ENCODE measurements around the gene IMPG1.
A peak's percentile ranks its signal among the peaks of the same experiment; 100 is the strongest.
"Not testable (repeated sequence)": the region's sequence is repeated elsewhere in the genome, so short reads cannot be mapped to it uniquely, and the experiment has no call there.

IMPG1 gene

GRCh38 chr6:75905129-75905528, 167.3 kb downstream of the IMPG1 start:
- intact Hi-C loops (cut with DNase I); DNase-seq: not testable (repeated sequence)

GRCh38 chr6:75900216-75900615, 172.2 kb downstream of the IMPG1 start:
- DNase-seq: not testable (repeated sequence)

GRCh38 chr6:75896526-75896925, 175.9 kb downstream of the IMPG1 start:
- DNase-seq: no peak
- intact Hi-C loops (cut with DNase I): no loop called here

More at GRCh38 chr6:75900216-75900615, 172.2 kb downstream of the IMPG1 start:
- intact Hi-C loops (cut with DNase I): not testable (repeated sequence)

- no peak for DNase-seq
- intact Hi-C loops (cut with DNase I): no loop called here
Measured at GRCh38 chr6:75893776-75894152, 178.7 kb downstream of the IMPG1 start.

GRCh38 chr6:75893058-75893775, 179.2 kb downstream of the IMPG1 start:
- peak in 1 of 42 donors; percentile 43 for DNase-seq
- intact Hi-C loops (cut with DNase I): no loop called here

GRCh38 chr6:75892384-75892783, 180.1 kb downstream of the IMPG1 start:
- intact Hi-C loops (cut with DNase I): no loop called here
- DNase-seq: peak in 1 of 42 donors; percentile 2

GRCh38 chr6:75884822-75885221, 187.6 kb downstream of the IMPG1 start:
- intact Hi-C loops (cut with DNase I): no loop called here
- no peak for DNase-seq

GRCh38 chr6:75882734-75883133, 189.7 kb downstream of the IMPG1 start:
- intact Hi-C loops (cut with DNase I): no loop called here
- no peak for DNase-seq

- DNase-seq: no peak
- intact Hi-C loops (cut with DNase I): no loop called here
Measured at GRCh38 chr6:75880305-75880704, 192.2 kb downstream of the IMPG1 start.

- no peak for DNase-seq
- intact Hi-C loops (cut with DNase I): no loop called here
Measured at GRCh38 chr6:75876152-75876551, 196.3 kb downstream of the IMPG1 start.

- intact Hi-C loops (cut with DNase I): no loop called here
- no peak for DNase-seq
Measured at GRCh38 chr6:75874224-75874623, 198.2 kb downstream of the IMPG1 start.

Data from head of caudate nucleus (tissue), 42 donors.